Measurements from ENCODE around the gene KRT80.

KRT80 gene

GRCh38 chr12:52155048-52155868, 36.6 kb downstream of the KRT80 start:
- DNase-seq (ENCODE audit: low read depth, low spot score): no peak

DNA sequence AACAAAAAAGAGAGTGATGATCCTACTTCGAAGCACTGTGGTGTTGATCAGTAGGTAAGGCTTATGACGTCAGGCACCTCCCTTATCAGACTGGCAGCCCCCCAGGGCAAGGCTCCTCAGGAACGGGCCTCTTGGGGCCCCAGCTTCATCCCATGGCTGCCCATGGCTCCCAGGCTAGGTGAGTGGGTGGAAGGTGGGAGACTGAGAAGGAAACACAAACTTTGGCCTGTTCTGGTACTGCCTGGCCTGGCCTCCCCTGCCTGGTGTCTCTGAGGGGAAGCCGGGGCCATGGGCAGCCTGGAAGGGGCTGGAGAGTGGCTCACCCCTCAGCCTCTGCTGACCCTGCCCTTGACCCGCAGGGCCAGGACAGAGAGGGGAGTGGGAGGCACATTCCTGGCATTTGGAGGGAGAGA, 38.9 kb downstream of the KRT80 start:
- DNase-seq (ENCODE audit: low read depth, low spot score): no peak

DNA sequence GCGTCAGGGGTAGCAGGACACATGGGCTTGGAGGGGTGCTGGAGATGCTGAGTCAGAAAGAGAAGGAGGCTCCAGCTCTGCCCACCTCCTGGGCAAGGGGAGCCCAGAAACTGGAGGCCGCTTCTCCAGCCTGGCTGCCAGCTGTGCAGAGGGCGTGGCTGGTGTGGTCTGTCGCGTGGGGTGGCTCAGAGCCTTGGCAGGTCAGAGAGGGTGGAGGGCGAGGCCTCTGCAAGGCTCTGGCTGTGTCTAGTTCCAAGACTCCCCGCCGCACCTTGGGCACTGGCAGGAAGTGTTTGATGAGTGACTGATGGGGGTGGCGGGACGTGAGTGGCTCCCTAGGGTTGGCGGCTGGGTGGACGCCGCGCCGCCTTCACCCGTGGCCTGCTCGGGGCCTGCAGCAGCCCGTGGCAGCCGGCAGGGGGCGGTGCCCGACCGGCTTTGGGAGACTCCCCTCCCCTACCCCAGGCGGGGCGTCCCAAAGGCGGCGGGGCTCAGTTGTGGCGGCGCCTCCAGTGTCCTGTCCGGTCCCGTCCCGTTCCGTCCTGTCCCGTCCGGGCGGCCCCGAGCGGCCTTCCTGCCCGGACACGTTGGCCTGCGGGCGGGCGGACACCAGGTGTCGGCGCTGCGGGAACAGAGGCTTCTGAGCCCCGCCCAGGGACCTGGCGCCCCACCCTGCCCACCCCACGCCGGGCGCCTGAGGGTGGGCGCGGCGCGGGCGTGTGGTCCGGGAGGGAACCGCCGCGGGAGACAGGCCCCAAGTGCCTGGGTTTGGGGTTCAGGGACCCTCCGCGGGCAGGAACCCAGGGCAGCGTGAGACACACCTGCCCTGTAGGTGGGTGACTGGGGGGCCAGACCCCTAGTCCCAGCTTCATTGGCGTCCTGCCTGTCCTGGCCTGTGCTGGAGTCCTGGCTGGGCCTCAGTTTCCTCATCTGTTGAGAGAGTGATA, 39.7 kb downstream of the KRT80 start:
- DNase-seq (ENCODE audit: low read depth, low spot score): no peak

DNA sequence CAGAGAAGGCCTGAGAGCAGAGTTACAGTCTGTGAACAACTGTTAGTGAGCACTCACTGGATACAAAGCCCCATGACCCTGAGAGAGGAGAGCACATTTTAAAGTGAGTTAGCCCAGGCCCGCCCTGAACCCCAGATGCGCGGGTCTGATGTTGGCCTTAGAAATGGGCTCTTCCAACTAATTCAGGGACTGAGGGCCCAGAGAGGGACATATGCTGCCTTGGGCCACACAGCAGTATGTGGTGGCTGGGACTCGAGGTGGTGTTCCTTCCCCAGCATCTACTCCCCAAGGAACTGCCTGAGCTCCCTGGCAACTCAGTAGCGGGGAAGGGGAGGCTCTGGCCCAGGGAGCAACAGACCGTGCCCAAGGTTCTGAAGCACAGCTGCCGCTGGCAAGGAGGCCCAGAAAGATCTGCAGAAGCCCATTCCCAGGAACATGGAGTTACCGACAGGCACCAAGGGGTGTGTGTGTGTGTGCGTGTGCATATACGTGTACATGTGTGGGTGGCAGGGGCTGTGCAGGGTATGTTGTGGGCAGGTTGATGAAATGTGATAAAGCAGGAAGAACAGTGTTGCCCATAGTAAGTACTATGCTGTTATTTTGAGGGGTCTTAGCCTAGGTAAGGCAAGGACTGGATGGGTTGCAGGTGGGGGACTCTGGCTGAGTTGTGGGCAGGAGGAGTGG, 40.5 kb downstream of the KRT80 start:
- DNase-seq (ENCODE audit: low read depth, low spot score): no peak

- no peak for DNase-seq (ENCODE audit: low read depth, low spot score)
These were observed 42.1 kb downstream of the KRT80 start for GRCh38 chr12:52149651-52150241.

DNA sequence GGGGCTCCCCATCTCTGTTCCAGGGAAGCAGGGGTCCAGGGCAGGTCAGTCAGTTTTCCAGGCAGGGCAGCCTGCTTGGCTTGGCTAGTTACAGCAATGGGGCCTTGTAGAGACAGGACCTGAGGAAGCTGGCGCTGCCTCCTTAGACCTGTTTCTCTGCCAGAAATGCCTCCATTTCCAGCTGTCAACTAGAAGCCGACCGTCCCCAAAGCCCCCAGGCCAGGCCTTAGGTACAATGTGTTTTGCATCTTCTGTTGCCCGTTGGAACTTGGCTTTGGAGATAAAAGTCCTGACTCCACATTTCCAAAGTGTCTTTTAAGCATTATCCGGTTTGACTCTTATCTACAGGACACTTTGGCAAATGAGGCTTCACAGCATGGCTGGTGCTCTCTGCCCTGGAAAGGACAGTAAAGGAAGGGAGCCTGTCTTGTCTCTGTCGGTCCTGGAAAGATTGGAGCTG, 42.6 kb downstream of the KRT80 start:
- DNase-seq (ENCODE audit: low read depth, low spot score): no peak

GRCh38 chr12:52148464-52149181, 43.2 kb downstream of the KRT80 start:
- DNase-seq (ENCODE audit: low read depth, low spot score): no peak

DNA sequence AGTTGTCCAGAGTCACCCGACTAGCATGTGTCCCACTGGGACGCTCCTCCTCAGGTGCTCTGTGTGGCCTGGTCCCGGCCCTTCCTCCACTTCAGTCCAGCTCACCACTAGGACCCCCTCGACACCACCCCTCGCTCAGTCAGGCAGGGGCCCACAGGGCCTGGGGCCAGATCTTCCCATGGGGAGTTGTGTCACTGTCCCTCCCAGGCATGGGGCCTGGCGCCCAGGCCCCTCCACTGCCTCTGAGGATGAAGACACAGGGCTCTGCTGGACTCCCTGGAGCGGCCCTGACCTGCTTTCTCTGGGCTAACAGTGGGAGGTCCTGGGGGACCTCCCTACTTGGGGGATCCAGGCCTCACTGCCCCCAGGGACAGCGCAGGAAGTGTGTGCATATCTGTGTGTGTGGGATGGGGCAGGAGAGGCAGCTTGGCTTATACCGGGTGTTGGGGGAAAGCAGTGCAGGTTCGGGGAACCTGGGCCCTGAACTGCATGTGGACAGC, 43.8 kb downstream of the KRT80 start:
- no peak for DNase-seq (ENCODE audit: low read depth, low spot score)

- peak; percentile 70 for DNase-seq (ENCODE audit: low read depth, low spot score)
These were observed 44.3 kb downstream of the KRT80 start for GRCh38 chr12:52147367-52147963.

DNA sequence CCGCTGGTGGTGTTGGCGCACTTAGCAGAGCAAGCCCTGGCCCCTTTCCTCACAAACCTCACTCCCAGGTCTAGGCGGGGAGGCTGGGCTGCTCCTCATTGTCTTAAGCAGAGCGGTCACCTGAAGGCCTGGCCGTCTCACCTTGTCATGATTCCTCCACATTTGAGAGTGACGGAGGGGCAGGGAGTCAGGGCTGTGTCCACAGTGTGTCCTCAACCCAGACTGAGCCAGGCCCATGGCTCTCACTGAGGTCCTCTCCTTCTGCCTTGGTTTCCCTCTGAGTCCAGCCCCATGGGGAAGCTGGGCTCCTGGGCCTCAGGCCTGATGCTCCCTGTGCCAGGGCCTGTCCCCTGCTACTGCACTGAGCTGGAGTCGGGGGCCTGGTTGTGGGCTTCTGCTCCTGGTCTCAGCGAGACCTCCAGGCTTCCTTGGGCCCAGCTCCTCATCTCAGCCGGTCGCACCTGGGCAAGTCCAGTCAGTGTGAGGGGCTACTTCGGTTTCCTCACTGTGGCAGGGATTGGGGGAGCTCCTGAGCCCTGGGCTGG, 44.9 kb downstream of the KRT80 start:
- DNase-seq (ENCODE audit: low read depth, low spot score): no peak

DNA sequence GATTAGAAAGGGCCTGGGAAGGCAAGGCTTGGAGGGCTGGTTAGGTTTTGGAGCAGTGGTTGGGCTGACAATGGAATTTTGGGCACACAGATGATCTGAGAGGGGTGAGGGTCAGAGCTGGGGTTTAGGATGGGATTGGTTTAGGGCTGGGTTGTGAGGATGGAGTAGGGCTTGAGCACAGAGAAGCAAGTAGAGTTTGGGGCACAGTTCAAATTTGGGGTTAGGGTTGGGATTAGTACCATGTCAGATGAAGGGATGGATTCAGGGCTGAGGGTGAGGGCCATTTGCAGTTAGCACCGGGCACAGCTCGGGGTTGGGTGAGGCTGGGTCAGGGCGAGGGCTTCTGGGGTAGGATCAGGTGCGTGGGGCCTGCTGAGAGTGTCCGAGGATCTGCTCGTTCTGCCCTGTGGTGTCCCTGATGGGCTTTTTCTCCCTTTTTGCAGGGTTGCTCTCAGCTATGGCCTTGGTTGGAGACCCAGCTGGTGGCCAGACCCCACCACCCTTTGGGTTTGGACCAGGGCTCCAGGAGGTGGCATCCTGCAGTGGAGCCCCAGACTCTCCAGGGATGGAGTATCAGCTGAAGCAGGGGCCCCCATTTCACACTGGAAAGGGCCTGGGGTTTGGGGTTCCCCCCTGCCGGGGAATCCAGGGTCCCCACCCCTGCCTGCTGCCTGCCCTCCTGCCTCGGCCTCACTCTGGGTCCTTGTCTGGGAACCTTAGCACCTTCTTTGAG, 45.6 kb downstream of the KRT80 start:
- DNase-seq (ENCODE audit: low read depth, low spot score): no peak

DNA sequence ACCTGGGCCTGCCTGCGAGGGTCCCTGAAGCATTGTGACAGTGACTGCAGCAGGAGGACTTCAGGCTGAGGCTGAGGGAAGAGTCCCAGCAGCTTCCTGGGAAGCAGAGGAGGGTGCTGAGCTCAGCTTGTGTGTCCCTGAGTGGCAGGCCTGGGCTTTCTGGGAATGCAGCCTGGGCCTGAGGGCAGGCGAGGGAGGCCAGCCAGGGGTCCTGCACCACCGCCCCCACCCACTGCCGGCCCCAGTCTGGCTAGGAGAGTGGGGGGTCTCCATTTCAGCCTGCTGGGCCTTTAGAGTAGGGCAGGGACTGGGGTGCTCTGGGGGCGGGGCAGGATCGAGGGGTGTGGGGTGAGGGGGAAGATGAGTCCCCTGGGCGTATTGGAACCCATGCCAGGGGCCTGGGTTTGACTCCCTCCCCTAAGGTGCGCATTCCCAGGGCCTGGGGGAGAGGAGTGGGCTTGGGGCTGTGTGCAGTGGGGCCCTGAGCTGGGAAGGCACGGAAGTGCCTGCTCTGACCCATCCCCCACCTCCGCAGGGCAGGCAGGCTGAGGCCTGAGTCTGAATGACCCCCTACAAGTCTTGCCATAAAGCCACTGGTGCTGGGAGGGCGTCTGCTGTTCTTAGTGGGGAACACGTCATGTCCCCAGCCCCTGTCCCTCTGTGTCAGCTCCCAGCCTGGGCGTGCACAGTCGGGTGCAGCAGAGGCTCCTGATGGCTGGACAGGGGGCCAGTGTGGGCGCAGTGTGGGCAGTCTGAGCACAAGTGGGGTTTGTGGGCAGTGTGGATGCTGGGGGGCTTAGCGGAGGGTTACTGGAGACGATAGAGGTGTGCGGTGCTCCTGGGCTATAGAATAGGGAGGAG, 46.4 kb downstream of the KRT80 start:
- DNase-seq (ENCODE audit: low read depth, low spot score): no peak

- no peak for DNase-seq (ENCODE audit: low read depth, low spot score)
These were observed 47.1 kb downstream of the KRT80 start for GRCh38 chr12:52144512-52145227.

DNA sequence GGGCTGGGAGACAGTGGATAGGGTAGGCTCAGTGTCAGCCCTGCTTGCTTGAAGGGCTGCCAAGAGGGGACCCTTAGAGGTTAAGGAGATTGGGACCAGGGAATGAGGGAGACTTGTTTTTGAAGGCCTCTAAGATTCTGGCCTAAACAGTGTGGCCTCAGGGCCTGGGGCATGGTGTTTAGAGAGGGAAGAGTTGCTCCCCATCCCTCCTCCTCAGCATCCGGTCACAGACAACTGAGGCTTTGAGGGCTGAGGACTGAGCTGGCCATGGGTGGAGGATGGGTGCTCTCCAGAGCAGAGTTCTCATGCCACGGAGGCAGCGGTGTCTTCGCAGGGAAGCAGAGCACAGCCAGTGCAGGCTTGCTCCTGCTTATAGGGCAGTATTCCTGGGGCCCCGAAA, 49.4 kb downstream of the KRT80 start:
- no peak for DNase-seq (ENCODE audit: low read depth, low spot score)

DNA sequence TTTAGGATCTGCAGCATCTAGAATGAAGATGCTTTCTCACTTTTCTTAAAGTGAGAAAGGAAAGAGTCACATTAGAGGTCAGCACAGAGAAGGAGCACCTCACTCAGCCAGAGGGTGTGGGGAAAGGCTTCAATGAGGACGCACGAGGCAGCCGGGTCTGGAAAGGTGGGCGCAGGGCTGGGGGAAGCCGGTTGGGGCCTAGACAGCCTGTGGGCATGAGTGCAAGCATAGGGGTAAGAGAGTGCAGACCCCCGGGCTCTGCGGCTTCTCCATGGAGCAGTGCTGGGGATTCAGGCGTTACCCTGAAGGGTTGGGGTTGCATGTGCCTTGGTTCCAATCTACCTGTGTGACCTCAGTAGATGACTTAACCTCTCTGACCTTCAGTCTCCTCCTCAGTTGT, 49.9 kb downstream of the KRT80 start:
- no peak for DNase-seq (ENCODE audit: low read depth, low spot score)

DNA sequence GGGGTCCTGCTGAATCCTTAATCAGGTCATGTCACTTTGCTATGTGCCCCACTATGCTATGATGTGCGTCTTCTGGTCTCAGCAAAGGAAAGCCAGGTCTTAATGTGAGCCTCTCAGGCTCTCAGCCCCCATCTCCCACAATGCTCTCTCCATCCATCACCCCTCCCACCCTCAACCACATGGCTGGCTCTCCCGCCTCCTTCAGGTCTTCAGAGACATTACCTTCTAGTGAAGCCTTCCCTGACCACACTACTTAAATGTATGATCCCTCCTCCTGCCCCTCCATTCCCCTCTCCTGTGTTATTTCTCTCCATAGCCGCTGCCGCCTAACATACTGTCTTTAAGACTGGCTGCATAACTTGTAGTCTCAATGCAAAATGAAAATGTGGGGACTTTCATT, 50.5 kb downstream of the KRT80 start:
- DNase-seq (ENCODE audit: low read depth, low spot score): no peak

GRCh38 chr12:52139579-52140062, 52.2 kb downstream of the KRT80 start:
- no peak for DNase-seq (ENCODE audit: low read depth, low spot score)

DNA sequence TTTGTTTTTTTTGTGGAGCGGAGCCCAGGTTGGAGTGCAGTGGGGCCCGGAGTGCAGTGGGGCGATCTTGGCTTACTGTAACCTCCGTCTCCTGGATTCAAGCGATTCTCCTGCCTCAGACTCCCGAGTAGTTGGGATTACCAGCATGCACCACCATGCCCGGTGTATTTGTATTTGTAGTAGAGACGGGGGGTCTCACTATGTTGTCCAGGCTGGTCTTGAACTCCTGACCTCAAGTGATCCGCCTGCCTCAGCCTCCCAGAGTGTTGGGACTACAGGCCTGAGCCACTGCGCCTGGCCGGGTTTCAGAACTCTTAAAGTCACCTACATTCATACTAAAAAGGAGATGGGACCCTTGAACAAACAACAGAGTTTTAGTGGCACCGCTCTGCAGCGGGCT, 52.7 kb downstream of the KRT80 start:
- no peak for DNase-seq (ENCODE audit: low read depth, low spot score)

Measured in smooth muscle cell of the brain vasculature (primary cell).